G401.6 (cell line): ENCODE data around the gene ITGA11.

Source experiments
- FAIRE-seq: peaks from 2 replicates; lab custom pipeline; 2012; peaks lifted over from hg19 to GRCh38; lab: Jason Lieb, UNC

ITGA11 gene

DNA sequence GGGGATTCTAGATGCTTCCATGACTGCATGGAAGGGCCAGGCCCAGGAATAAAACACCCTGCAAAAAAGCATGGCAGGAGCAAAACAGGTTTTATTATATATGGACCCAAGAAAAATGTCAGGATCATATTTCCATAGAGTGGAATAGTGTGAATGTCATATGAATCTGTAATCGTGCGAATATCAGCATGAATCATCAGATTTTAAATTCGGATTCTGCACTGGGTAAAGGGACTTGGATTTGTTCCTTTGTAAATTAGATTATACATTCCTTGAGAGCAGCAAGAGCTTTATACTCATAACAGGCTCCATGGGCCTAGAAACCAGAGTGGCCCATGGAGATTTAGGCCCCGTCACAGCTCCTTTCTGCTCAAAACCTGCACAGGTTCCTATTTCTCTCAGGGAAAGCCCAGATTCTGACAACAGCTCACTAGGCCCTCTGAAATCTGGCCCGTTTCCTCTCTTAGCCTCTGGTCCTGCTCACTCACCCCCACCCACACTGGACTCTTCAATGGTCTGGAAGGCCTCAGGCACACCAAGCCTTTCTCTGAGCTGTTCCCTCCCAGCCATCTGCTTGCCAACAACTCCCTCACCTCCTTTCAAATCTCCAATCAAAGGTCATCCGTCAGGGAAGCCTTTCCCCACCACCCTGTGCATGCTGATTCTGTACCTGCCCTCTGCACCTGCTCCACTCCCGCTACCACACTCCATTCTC is 78.4 kb downstream of the ITGA11 start:
- no peak for FAIRE-seq

DNA sequence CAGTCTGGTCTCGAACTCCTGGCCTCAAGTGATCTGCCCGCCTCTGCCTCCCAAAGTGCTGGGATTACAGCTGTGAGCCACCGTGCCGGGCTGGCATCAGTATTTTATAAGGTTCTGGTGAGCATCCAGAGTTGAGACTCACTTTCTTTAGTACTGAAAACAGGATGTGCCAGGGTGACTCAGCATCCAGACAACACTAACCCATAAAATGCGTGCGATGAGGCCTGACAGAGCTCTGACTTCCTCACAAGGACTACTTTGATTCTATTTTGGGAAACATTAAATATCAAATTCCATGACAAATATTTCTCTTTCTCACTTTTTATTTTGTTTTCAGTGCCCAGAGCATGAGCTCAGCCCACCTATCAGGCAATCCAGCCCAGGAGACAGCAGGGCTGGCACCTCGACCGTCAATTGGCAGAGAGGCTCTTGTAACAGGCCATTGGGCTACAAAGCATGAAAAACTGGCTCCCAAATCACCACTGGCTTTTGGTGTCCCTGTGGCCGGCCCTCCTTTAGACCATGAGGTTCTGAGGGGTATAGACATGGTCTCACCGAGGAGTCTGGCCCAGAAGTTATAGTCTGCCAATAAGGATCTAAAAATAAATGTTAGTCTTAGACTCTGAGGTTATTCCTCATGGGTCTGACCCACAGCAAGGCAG is 79.4 kb downstream of the ITGA11 start:
- FAIRE-seq, result no peak

DNA sequence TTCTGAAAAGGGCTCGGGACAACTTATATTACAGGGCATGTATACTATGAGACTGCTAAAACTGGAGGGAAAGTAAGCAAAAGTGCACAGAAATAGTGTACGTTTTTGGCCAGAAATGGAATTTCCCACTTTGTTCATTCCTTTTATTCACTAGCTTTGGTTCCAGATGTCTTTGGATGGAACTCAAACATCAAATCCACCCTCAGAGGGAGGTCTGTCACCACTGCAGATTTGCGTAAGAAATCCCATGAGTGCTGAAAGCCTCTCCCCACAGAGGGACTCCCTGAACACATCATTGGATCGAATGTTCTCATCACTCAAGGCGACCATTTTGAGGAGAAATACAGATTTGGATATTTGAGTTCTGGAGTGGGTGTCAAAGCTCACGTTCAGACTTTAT is 82.8 kb downstream of the ITGA11 start:
- no peak for FAIRE-seq

DNA sequence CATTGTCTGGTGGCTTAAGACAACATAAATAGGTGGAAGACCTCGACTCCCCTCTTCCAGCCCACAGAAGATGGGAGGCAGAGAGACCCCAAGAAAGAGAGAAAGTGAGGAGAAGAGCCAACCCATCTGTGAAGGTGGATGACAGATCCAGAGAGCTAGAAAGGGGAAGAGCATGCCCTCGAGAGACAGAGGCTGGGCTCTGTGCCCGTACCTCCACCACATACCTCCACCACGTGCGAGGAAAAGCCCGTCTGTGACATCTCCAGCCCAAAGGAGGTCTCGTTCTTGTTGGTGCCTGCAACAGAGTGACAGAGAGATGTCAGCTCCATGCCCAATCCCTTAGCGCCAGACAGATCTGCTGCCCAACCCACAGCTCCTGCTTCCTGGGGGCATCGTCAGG is 83.4 kb downstream of the ITGA11 start:
- FAIRE-seq, result no peak

DNA sequence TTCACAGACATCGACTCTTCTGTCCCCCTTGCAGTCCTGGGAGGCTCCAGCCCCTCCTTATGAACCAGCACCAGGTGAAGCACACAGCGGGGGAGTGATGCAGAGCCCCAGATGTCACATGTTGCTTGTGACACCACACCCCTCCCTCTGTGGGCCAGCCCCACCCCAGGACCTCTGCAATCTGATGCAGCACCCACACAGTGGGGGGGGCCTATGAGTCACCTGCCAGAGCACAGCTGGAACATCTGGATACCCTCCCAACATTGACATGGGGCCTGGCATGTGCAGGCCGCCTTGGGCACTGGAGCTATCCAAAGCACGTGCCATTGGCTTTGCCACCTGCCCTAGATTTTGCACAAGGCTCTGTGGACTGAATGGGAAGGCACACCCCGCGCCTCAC is 83.9 kb downstream of the ITGA11 start:
- no peak for FAIRE-seq

DNA sequence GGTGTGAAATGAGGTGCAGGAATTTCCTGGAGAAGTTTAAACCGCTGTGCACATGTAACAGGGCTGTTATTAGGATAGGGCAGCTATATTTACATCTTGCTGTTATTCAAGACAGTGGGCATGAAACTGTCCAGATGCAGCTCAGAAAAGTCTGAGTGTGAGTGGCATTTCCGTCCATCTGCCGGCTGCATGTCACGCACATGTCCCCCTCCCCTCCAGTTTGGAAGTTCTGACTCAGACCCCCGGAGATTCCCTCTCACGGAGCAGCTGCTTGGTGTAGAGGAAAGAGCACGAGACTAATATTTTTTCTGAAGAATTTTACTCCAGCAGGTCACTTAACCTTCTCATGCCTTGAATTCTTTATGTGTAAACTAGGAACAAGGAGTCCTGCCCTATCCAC is 84.6 kb downstream of the ITGA11 start:
- no peak for FAIRE-seq

DNA sequence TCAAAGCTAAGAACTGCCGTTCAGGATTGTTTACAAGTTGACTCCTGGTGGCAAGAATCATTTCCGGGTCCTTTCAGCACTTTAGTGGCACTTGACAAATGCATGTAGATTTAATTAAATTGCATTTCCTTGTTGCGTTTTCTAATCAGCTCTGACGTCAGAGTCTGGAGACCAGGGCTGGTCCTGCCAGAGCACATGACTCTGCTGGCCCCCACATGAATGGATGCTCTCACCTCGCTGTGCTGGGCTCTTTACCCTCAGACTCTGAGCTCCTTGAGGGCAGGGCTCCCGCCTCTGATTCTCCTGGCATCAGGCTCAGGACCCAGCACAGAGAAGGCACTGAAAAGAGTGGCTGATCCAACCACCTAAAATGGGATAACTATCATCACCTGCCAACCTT is 85.0 kb downstream of the ITGA11 start:
- FAIRE-seq, result no peak

DNA sequence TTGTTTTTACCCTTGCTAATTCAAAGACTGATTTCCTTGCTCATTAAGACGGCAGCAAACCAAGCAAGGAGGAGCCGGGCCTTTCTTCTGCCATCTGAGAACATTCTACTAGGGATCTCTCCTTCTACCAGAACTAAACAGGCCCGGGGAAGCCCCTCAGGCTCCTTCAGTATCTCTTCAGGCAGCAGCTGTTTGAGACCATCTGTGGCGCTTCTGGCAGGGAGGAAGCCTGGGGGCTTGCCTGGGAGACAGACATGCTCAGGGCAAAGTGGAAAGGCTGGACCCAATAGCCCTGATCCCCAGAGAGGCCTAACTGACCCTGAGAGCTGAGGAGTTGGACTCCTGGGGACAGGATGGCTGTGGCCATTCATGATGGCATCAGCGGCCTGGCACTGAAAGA is 86.5 kb downstream of the ITGA11 start:
- no peak for FAIRE-seq

DNA sequence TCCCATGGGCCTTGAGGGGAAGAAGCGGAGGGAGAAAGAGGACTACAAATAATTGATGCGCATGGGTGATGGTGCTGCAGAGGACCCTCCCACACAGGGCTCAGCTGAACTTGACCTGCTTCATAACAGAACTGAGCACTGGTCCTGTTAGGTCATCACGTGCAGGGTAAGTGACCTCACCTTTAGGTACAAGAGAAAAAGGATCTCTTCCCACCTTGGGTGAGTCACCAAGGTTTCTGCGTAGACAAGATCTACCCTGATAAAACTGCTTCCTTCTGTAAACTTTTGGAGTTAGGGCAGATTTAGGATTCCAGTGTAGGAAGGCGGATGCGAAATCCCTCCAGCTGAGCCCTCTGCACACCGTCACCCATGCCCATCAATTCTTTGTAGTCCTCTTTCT is 87.4 kb downstream of the ITGA11 start:
- FAIRE-seq, result no peak

DNA sequence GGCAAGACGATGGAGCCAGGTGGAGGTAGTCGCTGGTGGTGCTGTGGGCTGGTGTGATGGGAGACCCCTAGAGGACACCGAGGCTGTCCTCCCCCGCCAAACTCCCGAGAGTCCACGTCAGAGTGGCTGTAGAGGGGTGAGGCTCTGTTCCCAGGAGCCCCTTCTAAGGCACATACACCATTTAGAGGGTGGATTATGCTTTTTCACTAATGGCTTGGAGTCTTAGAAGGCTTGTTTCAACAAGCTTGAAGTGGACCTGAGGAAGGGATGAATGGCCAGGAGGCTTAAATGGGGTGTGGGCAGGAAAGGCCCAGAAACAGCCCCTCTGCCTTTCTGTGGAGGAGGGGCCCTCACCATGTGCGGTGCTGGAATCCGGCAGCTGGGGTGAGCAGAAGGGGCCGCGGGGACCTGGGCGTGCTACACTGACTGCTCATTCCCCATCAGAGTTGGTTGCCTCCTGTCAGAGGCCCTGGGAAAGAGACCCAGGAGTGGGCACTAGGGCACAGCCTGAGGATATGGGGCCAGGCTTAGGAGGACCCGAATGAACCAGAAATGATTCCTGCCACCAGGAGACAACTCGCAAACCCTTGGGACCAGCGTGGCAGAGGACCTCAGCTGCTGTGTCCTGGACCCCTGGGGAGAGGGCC is 88.3 kb downstream of the ITGA11 start:
- FAIRE-seq, result no peak

DNA sequence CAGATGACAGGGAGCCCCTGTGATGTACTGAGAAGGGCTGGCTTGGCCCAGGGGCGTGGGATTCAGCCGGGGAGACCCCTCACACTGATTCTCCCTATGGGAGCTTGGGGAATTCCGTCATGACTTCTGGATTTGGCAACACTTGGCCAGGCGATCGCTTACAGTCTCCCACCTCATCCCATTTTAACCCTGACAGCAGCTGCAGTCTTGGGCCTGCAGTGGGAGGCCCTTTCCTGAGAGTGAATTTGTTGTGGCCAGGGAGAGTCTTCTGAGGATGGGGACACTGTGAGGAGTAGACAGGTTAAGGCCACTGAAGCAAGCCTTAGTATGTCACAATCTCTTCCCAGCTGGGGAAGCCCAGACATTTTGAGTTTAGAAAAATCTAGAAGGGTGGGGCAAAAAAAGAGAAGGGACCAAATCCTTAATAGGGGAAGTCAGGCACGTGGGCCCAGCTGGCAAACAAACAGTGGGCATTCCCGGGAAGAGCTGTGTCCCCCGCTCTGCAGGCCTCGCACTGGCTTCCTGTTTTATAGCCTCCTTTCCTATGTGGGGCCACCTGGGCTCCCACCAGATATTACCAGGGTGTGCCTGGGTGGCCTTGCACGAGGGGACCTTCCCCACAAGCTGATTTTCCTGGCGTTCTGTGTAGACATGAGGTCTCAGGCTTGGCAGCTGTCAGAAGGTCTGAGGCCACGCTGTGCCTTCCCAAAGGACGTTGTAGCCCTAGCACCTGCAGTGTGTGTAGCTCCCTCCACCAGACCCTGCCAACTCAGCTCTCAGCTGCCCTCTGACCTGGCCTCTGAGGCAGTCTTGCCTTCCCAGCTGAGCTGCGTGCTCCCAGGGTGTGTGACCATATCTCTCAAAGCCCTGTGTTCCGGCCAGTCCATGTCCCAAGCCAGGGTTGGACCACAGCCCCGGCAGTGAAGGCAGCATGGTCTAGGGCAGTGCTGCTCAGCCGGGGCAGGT is 89.9 kb downstream of the ITGA11 start:
- FAIRE-seq, result no peak

DNA sequence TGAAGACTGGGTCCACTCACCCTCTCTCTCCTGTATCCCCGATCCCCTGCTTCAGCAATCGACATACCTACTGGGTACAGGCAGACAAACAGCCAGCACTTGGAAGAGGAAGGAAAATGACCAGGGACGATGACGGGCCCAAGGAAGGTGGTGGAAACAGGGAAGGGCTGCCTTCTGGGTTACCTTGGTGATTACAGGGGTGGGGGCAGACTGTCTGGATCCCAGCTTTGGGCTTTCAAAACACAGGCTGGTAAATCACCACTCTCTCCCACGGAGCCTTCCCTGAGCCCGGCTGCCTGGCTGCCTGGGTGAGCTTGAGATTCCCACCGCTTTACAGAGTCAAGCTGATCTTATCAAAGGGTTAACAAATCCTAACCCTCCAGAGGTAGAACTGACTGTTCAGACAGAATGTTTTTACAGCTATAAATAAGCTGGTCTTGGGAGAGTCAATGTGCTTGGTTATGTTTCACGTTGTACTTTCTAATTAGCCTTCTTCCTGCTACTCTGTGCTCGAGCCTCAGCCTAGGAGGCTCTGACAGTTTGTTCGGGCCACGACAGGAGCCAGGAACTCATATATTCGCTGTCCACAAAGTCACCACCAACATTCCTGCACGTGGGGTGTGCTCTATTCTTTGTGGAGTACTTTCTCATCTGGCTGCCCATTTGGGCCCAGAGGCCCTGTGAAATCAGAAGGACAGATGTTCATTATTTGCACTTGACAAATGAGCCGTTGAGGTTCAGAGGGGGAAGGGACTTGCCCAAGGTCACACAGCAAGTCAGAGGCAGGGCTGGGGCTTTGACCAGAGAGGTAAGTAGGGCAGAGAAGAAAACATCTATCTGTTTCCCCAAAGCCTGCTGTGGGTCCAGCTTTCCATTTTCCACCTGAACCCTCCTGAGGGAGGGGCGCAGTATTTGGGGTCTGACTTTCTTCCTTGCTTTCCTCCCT is 91.0 kb downstream of the ITGA11 start:
- FAIRE-seq, result no peak

DNA sequence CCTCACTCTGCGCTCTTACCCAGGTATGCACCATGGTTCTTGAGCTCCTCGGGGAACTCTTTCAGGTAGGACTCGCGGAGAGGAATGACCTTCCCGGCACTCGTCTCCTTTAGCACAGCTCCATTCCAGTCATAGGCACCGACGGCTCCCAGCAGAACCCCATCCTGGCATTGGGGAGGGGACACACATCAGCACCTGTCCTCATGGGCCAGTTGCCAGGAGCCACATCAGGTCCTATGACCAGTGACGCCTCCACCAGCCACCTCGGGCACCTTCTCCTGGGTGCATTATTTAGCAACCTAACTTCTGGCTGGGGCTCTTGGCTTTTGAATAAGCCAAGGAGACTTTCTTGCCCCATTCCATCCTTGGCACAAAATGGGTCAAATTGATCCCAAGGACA is 92.5 kb downstream of the ITGA11 start:
- no peak for FAIRE-seq

DNA sequence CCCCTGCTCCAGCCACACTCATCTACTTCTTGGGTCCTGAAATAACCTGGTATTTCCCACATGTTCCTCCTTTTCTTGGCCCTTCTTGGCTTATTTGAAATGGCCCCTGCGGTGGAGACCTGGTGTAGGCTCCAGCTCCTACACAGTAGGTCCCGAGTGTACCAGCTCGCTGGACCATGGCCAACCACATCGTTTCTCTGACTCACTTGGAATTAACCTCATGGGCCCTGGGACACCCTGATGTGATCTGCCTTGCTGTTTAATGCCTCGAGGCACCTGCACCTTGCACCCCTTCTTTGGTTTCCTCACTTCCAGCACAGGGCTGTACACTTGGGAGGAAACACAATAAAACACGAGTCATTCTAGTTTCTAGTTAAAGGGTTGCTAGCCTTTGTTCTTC is 94.1 kb downstream of the ITGA11 start:
- FAIRE-seq, result no peak

DNA sequence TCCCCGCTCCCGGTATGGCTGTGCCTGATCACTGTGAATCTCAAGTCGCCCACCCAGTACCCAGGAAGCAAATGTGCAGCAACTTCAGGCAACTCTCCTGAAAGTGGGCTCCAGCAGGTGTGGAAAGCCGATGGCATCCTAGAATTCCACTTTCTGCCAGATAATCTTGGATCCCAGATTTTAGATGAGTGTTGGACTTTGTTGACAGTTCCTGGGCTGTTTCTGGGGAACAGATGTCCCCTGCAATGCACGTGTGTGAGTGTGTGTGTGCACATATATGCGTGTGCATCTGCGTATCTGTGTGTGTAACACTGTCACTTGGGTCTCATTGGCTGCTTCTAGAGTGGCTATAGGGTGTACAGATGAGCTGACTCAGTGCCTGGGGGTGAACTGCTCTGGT is 95.4 kb downstream of the ITGA11 start:
- no peak for FAIRE-seq

DNA sequence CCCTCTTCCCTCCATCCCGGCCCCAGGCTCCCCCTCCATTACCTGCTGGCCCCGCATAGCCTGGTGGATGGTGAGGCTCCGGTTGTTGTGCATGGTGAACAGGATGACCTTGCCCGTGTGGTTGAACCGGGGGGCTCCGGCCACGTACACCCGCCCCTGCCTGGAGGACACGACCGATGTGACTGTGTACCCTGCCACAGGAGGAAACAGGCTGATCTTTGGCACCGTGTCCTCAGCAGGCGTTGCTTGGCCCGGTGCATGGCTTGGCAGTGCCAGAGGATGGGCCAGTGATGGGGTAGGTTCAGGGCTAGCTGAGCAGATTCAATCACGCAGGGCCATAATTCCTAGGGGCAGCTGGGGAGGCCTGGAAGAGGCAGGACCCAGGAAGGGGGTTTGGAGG is 96.3 kb downstream of the ITGA11 start:
- no peak for FAIRE-seq

DNA sequence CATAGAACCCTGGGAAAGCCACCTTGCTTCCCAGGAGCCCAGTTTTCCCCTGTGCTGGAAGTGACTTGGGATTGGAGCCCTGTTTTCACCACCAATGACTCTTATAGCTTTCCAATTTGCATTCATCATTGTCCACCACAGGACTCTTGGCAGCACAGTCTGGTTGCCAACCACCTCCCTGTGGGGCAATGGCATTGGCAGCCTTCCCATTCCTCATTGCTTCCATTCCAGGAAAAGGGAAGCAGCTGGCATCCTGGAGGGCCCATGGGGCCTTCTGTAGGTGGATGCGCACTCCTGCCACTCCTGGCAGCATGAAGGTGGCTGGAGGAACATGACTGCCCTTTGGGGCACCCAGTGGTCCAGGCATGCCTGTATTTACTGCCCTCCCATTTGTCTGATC is 96.7 kb downstream of the ITGA11 start:
- FAIRE-seq, result no peak

DNA sequence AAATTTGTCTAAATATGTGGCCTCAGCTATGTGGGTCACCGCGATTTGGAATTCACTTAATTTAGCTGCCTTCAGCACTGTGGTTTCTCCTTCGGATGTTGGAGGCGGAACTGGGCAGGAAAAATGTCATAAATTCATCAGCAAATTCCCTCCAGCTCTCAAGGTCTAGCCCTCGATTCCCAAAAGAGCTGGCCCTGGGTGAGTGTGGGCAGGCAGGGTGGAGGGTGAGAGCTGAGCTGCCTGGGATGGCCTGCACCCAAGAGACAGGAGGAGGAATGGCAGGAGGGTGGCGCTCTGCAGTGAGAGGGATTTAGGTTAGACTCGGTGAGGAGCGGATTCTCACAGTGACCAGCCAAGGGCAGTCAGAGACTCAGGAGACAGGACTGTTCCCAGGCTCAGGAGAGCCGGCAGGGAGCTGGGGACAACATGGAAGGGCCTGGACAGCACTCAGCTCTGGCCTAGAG is 97.3 kb downstream of the ITGA11 start:
- FAIRE-seq, result no peak

DNA sequence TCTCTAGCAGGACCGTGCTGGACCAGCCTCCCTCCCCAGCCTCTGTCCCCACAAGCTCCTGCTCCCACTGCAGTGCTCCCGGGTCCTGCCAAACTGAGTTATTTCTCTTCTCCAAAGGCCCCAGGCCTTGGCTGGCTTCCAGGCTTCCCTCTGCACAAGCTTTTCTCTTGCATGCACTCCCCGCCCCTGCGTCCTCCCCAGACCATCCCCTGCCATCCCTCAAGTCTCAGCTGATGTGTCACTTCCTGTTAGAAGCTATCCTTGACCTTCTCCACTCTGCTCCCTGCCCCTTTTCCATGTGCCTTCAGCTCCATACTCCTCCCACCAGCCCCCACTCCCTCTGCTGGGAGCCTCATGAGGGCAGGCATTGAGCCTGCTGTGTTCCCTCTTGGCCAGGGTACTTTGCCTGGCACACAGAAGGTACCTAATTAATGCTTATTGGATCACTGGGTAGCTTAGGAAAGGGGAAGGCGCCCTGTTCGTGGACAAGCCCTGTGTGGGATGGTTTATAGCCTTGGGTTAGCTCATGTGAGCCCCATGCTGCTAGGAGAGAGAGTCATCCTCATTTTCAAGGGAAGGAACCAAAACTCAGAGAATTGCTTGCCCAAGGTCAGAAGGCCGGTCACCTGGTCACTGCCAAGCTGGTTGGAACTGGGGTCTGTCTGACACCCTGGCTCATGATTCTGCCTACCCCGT is 98.0 kb downstream of the ITGA11 start:
- FAIRE-seq, result no peak

DNA sequence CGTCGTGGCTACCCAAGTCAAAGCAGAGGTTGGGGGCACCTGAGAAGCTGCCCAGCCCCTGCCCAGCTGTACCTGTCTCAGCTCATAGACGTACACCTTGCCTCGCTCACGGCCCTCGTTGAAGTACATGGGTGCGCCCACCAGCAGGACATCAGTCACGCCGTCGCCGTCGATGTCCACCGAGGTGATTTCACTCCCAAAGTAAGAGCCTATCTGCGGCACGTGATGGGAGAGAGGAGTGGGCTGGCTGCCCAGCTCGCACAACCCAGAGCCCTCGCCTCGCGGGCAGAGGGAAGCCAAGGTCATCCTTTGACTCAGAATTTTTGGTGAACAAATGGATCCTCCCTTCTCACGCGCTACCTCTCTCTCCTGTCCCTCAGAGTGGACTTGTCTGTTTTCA is 99.7 kb downstream of the ITGA11 start:
- FAIRE-seq, result no peak

DNA sequence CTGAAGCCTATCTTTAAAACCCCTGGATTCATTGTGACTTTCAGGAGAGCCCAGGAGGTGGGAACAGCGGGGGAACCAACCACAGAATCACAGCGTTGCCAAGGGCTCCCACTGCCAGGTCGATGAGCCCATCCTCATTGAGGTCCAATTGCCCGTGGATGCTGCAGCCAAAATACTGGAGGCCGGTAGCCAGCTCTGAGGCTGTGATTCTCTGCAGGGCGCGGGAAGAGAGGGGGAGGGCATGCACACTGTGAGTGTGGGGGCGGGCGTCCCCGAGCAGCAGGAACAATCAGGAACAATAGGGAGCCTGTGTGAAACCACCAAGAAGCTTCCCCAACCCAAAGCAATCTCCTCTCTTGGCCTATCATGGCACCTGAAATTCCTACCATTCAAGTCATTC is 101.1 kb downstream of the ITGA11 start:
- FAIRE-seq, result no peak
